NCI-H446 (cell line): ENCODE measurements around the gene ZDHHC18.
"Not testable (repeated sequence)": the region's sequence is repeated elsewhere in the genome, so short reads cannot be mapped to it uniquely, and the experiment has no call there.

Experiments
- DNase-seq, 2 experiments: peaks; one replicate each; lab custom pipeline; 2025; lab: John Stamatoyannopoulos, UW

ZDHHC18 gene

DNA sequence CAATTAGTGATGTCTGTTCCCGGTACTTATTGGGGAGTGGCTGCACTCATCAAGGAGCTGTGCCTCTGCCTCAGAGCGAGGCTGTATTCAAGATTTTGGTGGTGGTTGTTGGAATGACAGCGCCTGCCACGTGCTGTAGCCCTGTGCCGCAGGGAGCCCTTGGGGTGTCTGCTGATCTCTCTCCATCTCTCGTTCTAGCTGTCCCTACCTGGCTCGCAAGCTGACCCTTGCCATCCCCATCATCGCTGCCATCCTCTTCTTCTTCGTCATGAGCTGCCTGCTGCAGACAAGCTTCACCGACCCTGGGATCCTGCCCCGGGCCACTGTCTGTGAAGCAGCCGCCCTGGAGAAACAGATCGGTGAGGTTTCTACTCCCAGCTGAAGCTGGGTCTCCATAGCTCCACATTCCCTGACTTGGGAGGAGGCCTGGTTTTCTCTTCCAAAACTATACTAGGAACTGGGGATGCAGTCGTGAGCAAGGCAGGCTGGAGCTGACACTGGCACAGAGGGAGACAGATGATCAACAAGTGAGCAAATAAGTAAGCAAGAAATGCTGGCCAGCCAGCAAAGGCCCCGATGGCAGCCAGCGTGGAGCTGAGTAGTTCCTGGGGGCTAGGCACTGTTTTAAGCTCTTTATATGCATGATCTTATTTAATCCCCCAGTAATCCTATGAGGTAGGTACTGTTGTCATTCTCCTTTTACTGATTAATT, 5.9 kb downstream of the ZDHHC18 start:
- DNase-seq: no peak

DNA sequence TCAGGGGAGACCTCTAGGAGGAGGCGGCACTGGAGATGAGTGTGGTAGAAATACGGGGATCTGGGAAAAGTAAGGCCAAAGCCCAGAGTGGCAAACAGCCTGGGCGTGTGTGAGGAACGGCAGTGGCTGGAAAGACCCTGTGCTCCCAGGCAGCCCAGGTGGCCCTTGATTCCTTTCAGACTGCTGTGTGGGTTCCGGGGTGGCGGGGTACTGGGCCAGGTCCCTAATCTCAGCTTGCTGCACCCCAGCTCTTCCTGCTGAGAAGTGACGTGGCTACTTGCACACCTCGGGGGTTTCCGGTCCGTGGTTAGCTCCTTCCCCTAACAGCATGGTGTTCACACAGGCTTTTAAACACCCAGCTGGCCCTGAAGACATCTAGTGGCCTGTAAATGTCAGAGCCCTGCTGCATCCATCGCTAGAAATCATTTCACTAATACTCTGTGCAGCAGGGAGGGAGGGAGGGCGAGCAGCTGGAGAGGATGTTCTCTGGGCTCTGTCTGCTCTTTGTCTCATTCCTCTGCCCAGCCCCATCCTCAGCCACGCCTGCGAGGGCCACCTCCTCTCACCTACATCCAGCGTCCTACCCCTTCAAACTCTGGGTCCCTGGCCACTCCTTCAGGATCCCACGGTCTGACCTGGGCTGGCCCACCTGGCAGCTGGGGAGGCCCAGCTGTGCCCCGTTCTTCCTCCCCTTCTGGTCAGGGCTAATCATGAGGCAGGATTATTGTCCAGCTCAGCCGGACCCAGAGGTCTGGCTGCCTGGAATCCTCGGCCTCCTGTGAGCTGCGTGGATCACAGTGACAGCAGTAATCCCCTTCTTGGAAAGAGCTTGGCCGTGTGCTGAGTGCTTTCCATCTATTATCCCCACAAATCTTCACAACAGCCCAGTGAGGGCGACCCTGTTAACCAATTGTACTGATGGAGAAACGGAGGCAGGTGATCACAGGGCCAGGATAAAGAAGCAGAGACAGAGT, 7.2 kb downstream of the ZDHHC18 start:
- DNase-seq: no peak

- not testable (repeated sequence) for DNase-seq
Measured at GRCh38 chr1:26837665-26838064, 11.2 kb downstream of the ZDHHC18 start.

DNA sequence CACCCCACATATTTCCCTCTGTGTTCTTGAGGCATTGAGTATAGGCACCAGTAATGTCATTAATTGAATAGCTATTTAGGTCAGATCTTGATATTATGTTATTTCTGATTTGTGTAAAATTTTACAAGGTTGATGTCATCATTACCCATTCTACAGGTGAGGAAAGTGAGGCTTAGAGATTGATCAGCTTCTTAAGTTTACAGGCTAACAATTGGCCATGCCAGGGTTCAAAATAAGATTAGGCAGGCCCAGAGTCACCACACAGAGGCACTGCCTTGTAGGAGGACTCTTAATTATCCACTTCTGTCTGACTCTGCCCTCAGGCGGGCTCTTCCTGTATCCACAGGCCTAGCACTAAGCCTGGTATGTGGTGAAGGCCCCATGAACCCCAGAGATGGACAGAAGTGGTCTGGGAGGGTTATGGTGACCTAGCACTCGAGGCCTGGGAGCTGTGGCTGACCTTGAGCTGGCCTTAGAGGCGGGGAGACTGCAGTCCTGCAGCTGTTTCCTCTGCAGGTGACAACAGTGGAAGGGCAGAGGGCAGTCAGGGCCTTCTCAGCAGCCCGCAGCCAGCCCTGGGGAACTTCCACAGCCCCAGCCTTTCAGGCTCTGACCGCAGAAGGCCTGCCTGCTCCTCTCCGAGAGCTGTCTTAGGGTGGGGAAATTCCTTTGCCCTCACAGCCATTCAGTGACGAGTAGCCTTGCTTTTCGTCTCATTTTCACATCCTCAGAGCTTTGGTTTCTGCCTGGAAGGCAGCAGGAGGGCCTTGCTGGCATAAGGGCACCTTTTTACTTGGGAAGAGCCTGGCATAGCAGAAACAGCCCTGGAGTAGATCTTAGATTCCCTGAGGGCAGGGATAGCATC, 12.2 kb downstream of the ZDHHC18 start:
- no peak for DNase-seq

DNA sequence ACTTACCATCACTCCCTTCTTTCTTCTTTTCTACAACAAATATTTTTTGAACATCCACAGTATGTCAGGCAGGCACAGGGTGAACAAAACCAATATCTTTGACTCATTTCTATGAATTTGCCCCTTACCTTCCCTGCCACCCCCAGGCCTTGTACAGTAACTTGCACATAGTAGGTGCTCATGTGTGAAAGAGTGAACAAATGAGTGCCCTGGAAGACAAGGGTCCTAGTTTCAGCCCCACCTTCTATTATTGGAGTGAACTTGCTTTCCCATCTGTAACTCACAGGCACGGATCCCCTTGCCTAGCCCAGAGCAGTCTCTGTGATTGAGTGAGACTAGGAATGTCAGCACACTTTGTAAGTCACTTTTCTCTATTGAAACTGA, 12.8 kb downstream of the ZDHHC18 start:
- no peak for DNase-seq

GRCh38 chr1:26839779-26840178, 13.3 kb downstream of the ZDHHC18 start:
- no peak for DNase-seq

GRCh38 chr1:26844424-26845196, 18.1 kb downstream of the ZDHHC18 start:
- DNase-seq: no peak

GRCh38 chr1:26847826-26848225, 21.3 kb downstream of the ZDHHC18 start:
- not testable (repeated sequence) for DNase-seq

DNA sequence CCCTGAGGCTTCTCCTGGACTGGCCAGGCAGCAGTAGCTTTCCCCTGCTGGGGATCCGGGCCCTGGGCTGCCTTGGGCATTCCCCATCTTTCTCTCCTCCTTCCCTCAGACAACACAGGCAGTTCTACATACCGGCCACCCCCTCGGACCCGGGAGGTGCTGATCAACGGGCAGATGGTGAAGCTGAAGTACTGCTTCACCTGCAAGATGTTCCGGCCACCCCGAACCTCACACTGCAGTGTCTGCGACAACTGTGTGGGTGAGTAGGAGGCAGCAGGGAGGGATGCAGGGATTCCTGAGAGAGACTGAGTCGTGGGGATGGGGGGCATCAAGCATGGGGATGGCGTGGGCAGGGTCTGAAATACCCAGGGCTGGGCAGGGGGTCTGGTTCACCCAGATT, 22.0 kb downstream of the ZDHHC18 start:
- no peak for DNase-seq

GRCh38 chr1:26848941-26849774, 22.7 kb downstream of the ZDHHC18 start:
- no peak for DNase-seq

GRCh38 chr1:26851106-26851684, 24.7 kb downstream of the ZDHHC18 start:
- no peak for DNase-seq

GRCh38 chr1:26852701-26853100, 26.2 kb downstream of the ZDHHC18 start:
- no peak for DNase-seq

DNA sequence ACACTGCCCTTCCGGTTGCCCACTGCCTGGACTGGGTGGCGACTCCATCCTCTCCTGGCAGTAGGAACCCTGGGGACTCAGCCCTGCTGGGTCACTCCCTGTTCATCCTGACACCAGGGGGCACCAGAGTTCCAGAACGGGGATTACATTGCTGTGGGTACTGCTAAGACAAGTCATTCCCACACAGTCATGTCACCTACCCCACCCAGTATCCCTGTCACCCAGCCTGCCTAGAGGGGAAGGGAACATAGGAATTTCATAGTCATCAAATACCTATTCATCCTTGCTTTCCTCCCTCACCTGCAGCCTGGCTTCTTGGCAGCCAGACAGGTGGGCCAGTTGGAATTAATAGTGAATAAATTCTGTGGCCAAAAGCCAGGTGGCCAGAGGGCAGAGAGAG, 26.7 kb downstream of the ZDHHC18 start:
- DNase-seq: peak; percentile 9 to 54

DNA sequence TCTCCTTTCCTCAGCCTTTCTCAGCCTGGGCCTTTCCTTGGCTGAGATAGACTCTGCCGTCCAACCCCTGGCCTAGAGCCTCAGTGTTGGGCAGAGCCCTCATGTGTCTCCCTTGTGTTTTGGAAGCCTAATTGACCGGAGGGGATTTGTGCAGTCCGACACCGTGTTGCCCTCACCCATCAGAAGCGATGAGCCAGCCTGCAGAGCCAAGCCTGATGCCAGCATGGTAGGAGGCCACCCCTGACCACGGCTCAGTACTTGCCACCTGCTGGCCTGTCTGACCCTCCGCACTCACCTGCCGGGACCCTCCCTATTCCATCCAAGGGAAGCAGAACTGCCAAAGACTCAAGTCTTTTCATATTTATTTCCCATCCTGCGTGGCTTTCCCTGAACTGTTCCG, 27.1 kb downstream of the ZDHHC18 start:
- no peak for DNase-seq

GRCh38 chr1:26854906-26855305, 28.4 kb downstream of the ZDHHC18 start:
- DNase-seq: no peak

- no peak for DNase-seq
Measured at GRCh38 chr1:26855636-26856035, 29.1 kb downstream of the ZDHHC18 start.

DNA sequence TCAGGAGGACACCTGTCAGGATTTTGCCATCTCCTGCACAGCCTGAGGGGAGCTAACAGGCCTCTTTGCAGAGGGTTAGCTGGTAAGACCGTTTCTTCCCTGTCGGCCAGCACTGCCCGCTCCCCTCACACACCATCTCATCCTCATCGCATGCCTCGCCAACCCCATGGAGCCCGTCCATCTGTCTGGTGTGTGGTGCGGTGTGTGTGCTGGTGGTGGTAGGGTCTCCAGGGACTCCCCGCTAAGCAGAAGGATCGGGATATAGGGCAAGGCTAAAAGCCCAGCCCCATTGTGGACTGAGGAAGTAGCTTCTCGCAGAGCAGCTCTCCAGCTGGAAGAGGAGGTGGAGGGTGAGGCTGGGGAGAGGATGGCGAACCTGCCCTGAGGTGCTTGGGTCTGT, 29.7 kb downstream of the ZDHHC18 start:
- DNase-seq: no peak

GRCh38 chr1:26856604-26857469, 30.3 kb downstream of the ZDHHC18 start:
- DNase-seq: no peak

DNA sequence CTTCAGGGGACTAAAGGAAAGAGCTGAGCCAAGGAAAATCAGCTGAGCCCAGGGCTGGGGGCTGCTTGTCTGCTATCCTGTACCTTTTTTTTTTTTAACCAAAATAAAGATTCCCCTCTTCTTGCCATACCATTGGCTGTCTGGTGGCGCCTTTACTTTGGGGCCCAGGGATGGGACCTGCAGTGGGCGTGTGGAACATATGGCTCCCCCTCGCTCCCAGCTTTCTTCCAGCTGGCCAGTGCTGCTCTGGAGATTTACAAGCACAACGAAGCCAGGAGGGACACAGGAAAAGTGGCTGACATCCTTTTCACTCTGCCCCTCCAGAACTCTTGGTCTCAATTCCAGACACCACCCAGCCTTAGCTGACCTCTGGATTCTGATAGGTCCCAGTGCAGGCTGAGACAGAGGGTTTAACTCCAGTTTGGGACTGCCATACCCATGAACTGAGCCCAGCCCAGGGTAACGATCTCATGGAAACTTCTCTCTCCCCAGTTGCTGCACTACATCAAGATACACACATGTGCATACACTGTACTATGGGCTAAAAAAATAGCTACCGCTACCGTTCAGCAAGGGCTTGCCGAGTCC, 31.1 kb downstream of the ZDHHC18 start:
- no peak for DNase-seq
